ENCODE data around the gene MACROD2.

The MACROD2 gene

GRCh38 chr20:16078172-16078898, 2083.0 kb downstream of the MACROD2 start:
- DNase-seq, result no peak

GRCh38 chr20:16081421-16081820, 2086.1 kb downstream of the MACROD2 start:
- DNase-seq, result no peak

GRCh38 chr20:16082051-16082550, 2086.8 kb downstream of the MACROD2 start:
- no peak for DNase-seq

GRCh38 chr20:16083639-16084280, 2088.4 kb downstream of the MACROD2 start:
- no peak for DNase-seq

GRCh38 chr20:16095226-16095625, 2099.9 kb downstream of the MACROD2 start:
- no peak for DNase-seq

GRCh38 chr20:16096756-16097326, 2101.5 kb downstream of the MACROD2 start:
- no peak for DNase-seq

- no peak for DNase-seq
Measured at GRCh38 chr20:16097788-16098187, 2102.5 kb downstream of the MACROD2 start.

GRCh38 chr20:16098890-16099639, 2103.7 kb downstream of the MACROD2 start:
- DNase-seq, result no peak

- no peak for DNase-seq
Measured at GRCh38 chr20:16100111-16100510, 2104.8 kb downstream of the MACROD2 start.

GRCh38 chr20:16100767-16101166, 2105.5 kb downstream of the MACROD2 start:
- DNase-seq, result no peak

All from stimulated activated CD4-positive, alpha-beta T cell treated with anti-CD3 and anti-CD28 coated beads, Interleukin-12 subunit alpha, Interleukin-12 subunit beta, amount 100 ng/mL, for 4 hours (primary cell).